GM19438 (cell line): ENCODE measurements around the gene ANKRD34B.
"Not testable (repeated sequence)": the region's sequence is repeated elsewhere in the genome, so short reads cannot be mapped to it uniquely, and the experiment has no call there.

Experiments
- ATAC-seq: cut with Tn5 transposase; IDR thresholded peaks from one replicate; pipeline ENCODE4 v1.9.1; 2021; ENCODE audit warnings: low read depth; ENCODE audit not compliant: unreplicated experiment

The ANKRD34B gene

DNA sequence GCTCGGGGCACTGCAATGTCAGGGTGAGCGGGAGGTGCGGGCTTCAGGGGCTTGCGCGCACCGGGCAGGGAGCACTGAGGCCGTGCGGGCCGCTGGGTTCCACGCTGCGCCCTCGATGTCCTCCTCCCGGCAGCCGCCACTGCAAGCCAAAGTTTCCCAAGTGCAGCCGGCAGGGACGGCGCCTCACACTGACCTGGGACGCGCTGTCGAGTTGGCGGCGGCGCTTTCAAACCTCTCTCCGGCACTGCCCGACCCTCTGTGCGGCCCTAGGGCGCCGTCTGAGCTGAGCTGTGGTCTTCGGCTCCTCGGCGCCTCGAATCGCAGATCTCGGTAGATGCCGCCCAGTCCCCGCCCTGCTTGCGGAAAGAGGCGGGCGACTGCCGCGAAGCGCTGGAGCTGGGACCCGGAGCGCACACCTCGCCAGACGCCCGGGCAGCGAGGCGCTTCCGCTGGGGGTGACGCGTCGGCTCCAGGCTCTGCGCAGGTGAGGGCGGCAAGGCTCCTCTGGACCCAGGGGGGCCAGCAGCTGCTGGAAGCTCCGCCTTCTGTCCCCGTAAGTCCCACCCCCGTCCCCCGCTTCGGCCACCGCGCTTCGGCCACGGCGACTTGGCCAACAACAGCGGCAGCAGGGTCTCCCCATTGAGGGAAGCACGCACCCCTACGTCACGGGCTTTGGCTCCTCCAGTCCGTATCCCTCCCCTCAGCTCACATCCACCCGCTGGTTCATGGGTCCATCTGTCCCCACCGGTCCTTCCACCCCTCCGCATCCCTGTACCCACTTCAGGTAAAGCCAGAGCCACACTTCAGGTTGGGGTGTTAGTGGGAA is at the start of gene ANKRD34B:
Gene ANKRD34B (minus strand): TSS at position 320 of the 826 bp plus-strand sequence. CDS start 10,261 bp downstream, outside the sequence.
- ATAC-seq: no peak

DNA sequence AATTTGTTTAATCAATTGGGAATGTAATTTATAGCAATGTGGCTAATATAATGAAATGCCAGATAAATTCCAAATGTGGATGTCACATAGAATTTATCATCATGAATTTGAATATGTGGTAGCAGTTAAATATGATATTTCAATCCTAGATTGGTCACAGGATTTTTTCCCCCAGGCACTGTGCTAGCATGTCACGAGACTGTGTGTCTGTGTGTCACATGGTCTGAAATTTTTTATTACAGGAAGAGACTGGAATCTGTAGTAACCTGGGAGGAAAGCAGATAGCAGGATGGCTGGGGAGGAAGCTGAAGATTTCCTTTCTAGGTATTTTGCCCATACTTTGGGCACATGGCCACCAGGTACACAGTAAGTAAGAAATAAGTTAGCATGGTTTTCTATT is 49.0 kb upstream of the ANKRD34B start:
- no peak for ATAC-seq

DNA sequence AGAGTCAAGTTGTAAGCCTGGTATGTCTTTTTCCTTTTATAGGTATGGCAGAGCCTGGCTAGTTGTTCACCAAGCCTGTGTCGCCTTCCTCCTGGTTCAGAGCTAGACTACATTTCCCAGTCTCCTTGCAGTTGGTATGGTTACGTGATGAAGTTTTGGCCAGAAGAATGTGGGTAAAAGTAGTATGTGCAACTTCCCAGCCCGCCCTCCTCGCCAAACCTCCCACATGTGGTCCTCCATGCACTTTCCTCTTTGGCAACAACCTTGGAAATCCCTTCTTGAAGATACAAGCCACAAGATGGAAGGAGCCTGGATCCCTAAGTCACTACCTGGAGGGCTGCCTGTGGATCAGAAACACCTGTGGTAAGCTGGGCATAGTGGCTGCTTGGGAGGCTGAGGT is 48.4 kb upstream of the ANKRD34B start:
- no peak for ATAC-seq

DNA sequence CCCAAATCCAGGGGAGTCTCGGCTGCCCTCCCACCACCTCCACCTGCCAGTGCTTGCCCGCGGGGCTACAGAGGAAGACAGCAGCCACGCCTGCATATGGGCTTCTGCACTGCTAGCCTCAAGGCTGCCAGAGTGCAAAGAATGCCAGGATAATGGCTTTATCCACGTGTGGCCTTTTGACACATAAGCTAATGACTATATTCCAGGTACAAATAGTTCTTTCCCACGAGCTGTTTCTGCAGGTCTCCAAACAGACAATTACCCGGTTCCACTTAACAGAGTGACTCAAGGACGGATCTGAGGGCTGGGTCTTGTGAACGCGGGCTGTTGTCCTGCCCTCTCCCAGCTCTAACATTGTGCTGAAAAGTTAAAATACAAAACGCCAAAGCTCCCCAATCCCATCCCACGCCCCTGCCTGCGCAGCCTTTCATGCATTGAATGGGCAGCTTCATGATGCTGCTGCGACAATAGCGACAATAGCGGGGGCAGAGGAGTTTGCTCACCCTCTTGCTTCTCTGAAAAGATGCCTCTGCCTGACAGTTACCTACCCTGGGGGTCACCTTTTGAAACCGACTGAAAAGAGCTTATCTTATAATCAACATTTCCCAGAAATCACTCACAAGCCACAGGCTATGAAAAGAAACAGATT is 45.3 kb upstream of the ANKRD34B start:
- no peak for ATAC-seq

DNA sequence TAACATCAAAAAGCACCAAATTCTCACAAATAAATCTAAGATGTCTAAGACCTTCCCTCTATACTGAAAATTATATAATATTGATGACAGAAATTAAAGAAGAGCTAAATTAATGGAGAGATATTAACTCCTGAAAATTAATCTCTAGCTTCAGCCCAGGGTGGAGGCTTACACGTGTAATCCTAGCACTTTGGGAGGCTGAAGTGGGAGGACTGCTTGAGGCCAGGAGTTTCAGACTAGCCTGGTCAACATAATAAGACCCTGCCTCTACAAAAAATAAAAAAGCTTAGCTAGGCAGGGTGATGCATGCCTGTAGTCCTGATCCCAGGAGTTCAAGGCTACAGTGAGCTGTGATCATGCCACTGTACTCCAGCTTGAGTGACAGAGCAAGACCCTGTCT is 39.6 kb upstream of the ANKRD34B start:
- ATAC-seq: no peak

DNA sequence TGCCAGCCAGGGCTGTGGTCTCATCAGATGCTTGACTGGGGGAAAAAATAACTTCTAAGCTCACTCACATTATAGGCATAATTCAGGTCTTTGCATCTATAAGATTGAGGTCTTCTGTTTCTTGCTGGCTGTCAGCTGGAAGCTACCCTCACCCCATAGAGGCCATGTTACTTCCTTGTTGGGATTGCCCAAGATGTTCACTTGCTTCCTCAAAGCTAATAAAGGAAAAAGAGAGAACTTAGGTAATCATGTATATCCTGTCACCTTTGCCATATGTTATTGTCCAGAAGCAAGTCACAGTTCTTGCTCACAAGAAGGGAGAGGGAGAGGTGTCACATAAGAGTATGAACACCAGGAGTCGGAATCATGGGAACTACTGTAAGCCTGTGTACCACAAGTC is 38.7 kb upstream of the ANKRD34B start:
- ATAC-seq: no peak

DNA sequence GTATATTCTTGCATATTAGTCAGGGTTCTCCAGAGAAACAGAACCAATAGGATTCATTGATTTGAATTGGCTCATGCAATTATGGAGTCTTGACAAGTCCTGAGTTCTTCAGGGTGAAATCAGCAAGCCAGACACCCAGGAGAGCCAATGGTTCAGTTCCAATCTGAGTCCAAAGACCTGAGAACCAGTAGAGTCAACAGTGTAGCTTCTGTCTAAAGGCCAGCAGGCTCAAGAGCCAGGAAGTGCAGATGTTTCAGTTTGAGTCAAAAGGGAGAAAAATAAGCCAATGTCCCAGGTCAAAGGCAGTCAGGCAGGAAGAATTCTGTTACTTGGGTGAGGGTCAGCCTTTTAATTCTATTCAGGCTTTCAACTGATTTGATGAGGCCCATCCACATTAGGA is 37.8 kb upstream of the ANKRD34B start:
- ATAC-seq: peak; percentile 88

DNA sequence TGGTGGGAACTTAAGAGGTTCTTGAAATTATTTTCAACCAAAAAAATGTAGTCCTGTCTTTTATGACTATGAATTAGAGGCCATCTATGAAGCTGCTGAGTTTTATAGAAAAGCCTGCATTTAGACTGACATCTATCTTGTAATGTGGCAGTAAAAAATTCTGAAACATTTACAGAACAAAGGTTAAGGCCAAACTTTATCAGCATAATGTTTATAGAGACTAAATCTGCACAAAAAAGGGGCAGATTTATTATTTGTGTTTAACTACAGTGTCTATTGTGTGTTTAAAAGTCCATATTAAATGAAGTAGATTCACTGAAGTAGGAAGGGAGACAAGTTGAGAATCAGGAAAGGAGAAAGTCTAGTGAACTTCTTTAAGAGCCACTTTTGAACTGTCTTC is 37.3 kb upstream of the ANKRD34B start:
- no peak for ATAC-seq

DNA sequence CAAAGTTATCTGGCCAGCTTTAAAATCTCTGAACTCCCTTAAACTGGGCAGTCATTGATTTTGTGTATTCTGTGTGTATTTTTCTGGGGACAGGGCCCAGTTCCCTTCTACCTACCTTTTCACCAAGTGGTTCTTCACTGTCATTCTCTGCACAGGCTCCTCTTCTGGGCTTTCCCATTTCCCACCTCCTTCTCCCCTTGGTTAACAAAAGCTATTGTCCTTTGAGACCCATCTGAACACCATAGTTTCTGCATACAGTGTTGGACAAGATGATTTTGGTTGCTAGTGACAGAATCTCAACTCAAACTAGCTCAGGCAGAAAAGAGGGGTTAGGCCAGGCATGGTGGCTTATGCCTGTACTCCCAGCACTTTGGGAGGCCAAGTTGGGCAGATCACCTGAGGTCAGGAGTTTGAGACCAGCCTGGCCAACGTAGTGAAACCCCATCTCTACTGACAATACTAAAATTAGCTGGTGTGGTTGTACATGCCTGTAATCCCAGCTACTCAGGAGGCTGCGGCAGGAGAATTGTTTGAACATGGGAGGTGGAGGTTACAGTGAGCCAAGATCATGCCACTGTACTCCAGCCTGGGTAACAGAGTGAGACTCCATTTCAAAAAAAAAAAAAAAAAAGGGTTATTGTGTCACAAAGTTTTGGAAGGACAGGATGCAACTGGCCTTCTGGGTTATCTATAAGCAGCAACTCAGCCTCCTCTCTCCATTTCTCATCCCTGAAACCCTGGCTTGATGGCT is 31.0 kb upstream of the ANKRD34B start:
- ATAC-seq: no peak

DNA sequence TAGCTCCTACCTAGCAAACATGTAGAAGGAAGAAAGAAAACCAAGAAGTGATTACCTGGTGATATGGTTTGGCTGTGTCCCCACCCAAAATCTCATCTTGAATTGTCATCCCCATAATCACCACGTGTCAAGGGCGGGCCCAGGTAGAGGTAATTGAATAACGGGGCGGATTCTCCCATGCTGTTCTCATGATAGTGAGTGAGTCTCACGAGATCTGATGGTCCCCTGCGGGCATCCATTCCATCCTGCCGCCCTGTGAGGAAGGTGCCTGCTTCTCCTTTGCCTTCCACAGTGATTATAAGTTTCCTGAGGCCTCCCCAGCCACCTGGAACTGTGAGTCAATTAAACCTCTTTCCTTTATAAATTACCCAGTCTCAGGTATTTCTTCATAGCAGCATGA is 27.4 kb upstream of the ANKRD34B start:
- no peak for ATAC-seq

DNA sequence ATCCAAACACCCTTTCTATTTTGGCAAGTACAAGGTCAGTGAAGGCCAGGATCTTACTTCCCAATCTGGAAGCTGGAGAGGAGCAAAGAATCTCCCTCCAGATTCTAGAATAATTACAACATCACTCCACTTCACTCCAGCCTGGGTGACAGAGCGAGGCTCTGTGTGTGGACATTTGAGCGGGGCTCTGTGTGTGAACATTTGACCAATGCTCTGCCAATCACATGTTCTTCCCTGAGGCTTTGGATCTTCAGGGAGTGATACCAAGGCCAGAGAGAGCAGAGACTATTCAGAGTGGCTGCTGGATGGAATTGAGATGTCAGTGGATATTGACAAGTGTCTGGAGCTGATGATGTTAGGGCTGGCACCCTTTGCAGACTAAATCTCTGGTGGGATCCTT is 24.7 kb upstream of the ANKRD34B start:
- ATAC-seq: no peak

DNA sequence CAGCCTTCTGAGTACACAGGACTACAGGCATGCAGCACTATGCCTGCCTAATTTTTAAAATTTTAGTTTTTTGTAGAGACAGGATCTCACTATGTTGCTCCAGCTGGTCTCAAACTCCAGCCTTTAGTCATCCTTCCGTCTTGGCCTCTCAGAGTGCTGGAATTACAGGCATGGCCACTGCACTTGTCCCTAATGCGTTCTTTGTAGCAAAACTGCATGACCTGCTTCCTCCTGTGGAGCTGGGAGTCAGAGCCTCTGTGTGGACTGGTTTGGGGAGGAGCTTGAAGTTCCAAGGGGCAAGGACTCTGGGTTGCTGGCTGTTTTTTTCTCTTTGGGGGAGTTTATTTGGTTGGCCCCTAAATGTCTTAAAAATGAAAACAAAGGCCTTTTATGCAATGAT is 22.7 kb upstream of the ANKRD34B start:
- ATAC-seq: no peak

DNA sequence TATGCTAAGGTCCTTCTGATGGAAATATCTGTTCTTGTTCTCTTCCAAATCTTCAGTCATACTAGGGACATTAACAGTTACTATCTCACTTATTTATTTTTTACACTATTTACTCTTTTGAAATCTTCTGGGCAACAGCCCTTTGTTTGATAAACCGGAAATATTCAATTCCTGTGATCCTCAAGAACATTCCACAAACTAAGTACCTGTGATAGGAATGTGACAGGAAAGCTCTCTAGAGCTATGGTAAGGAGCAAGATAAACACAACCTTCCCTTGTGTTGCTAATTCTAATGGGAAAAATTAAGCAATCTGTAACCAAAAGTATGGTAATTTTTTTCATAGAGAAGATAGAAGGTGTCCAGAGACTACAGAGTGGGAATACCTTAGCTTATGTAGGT is 22.0 kb upstream of the ANKRD34B start:
- ATAC-seq: no peak

DNA sequence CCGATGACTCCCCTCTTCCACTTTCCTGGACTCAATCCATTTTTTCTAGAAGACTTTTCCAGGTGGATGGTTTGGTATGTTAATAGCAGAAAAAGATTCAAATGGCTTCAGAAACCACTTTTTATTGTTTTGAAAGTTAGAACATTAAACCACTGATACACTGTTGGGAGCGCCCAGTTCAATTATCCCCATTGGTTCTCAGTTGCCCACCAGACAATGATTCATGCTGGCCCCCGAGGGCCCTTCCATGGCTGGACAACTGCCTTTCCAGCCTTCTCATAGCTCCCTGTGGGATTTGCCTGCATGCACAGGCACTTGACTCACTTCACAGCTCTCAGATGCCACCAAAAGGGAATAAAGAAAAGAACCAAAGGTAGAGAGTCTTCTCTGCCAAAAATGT is 21.3 kb upstream of the ANKRD34B start:
- ATAC-seq: no peak

DNA sequence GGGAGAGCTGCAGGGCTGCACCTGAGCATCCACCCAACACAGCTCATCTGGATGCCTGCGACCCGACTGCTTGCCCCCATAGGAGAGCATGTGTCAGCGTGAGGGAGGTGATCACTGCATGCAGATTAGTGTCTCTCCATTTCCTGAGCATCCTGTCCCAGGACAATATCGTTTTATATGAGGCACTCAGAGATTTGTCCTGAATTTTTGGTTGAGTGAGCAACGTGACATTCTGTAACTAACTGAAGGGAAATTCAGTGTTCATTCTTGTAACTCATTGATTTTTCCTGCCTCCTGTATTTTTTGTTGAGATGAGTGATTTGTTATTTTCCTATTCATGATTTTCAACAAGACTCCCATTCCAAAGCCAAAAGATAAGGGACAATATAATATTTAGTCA is 20.7 kb upstream of the ANKRD34B start:
- ATAC-seq: no peak

DNA sequence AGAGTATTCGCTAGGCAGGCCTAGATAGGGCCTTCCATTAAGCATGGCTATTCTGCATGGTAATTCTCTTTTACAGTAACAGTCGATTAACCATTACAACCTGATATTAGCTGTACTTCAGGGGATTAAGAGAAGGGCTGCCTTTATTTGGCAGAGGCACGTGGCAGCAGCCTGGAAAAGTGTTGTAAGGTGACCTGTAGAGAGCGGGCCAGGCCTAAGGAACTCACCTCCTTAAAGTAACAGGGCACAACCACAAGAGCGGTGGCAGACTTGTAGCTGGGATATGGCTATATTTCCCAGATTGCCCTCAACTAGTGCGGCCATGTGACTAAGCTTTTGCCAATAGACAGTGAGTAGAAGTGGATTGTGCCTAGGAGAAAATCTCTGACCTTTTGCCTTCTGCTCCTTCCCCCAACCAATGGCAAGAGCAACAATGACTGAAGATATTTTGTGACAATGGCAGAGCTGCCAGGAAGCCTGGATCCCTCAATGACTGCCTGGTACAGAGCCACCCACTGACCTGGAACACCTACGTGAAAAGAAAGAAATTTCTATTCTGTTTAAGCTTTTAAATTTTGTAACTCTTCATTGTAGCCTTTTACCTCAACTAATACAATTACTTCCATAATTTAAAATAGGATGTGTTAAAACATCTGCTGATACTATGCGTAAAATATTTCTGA is 18.9 kb upstream of the ANKRD34B start:
- no peak for ATAC-seq

DNA sequence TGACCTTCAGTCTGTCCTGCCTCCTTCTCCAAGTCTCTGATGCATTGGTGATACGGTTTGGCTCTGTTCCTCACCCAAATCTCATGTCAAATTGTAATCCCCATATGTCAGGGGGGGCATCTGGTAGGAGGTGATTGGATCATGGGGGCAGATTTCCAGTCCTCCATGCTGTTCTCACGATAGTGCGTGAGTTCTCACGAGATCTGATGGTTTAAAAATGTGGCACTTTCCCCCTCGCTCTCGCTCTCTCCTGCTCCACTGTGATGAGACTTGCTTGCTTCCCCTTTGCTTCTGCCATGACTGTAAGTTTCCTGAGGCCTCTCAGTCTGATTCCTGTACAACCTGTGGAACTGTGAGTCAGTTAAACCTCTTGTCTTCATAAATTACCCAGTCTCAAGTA is 14.7 kb upstream of the ANKRD34B start:
- no peak for ATAC-seq

DNA sequence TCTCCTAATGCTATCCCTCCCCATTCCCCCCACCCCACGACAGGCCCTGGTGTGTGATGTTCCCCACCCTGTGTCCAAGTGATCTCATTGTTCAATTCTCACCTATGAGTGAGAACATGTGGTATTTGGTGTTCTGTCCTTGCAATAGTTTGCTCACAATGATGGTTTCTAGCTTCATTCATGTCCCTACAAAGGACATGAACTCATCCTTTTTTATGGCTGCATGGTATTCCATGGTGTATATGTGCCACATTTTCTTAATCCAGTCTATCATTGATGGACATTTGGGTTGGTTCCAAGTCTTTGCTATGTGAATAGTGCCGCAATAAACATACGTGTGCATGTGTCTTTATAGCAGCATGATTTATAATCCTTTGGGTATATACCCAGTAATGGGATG is 10.2 kb upstream of the ANKRD34B start:
- ATAC-seq: not testable (repeated sequence)

DNA sequence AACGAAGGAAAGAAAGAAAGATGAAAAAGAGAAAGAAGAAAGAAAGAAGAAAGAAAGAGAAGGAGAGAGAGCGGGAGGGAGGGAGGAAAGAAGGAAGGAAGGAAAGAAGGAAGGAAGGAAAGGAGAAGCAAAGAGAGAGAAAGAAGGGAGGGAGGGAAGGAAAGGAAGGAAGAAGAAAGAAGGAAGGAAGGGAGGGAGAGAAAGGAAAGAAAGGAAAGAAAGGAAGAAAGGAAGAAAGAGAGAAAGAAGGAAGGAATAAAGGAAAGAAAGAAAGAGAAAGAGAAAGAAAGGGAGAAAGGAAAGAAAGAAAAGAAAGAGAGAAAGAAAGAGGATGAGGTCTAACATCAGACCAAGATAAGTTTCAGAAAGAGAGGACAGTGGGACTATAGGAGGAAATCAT is 9.0 kb upstream of the ANKRD34B start:
- no peak for ATAC-seq

DNA sequence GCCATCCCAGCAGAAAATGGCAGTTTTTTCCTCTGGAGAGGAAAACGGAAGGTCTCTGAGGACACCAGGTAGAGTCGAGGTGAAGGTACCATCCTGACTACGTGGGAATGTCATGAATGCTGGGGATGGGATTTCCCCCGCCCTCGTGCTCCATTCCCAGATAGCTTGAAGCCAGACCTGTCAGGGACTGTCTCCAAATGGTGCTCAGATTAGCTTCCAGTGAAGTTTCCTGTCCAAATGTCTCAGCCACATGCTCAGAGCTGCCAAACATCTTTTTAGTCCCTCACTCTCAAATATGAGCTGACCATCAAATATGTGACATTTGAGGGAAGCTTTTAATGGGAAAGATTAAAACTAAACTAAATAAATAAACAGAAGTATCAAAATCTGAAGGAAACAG is 7.6 kb upstream of the ANKRD34B start:
- ATAC-seq: no peak

DNA sequence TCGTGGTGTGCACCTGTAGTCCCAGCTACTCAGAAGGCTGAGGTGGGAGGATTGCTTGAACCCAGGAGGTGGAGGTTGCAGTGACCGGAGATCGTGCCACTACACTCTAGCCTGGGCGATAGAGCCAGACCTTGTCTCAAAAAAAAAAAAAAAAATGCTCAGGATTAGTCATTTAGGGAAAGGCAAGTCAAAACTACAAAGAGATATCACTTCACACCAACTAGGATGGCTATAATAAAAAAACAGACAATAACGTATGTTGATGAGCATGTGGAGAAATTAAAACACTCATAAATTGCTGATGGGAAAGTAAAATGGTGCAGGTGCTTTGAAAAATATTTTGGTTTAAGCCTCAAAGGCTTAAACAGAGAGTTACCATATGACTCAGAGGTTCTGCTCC is 6.3 kb upstream of the ANKRD34B start:
- ATAC-seq: no peak
